Progenitor cell of endocrine pancreas (in vitro differentiated cells): Measurements from ENCODE around the gene VSIR. TPM values are rescaled to one million over a fixed set of nuclear protein-coding genes. Genes with fewer than 3 reads are reported as not detected.

ENCODE experiments used
- DNase-seq: peaks from one replicate; pipeline ENCODE4 v3.0.0; 2021; ENCODE audit warnings: low spot score; ENCODE audit not compliant: unreplicated experiment
- H3K27ac Mint-ChIP-seq: 2 replicates; pipeline ENCODE4 v1.8.0; 2021; ENCODE audit warnings: mild to moderate bottlenecking, moderate library complexity, mixed read lengths
- H3K27me3 Mint-ChIP-seq: 2 replicates; pipeline ENCODE4 v1.8.0; 2021; ENCODE audit warnings: mixed read lengths
- H3K36me3 Mint-ChIP-seq: 2 replicates; pipeline ENCODE4 v1.8.0; 2022; ENCODE audit warnings: mixed read lengths; ENCODE audit not compliant: insufficient read depth
- H3K4me1 Mint-ChIP-seq: 2 replicates; pipeline ENCODE4 v1.8.0; 2021; ENCODE audit warnings: low read depth, mixed read lengths
- H3K4me3 Mint-ChIP-seq: 2 replicates; pipeline ENCODE4 v1.8.0; 2021; ENCODE audit warnings: low read depth, mild to moderate bottlenecking, moderate library complexity, mixed read lengths
- H3K9me3 Mint-ChIP-seq: 2 replicates; pipeline ENCODE4 v1.8.0; 2021; ENCODE audit warnings: low read depth, mixed read lengths
- total RNA-seq: library from RNA; stranded (reverse); gene quantifications from 2 replicates; pipeline ENCODE4 v1.2.1, GENCODE V29; 2021
- TF ChIP-seq, protein P1 (sequence below): fragments of 200-600 bp; sonication (generic); IDR thresholded peaks from one replicate; pipeline ENCODE4 v1.5.0; 2021; ENCODE audit warnings: antibody characterized with exemption, mild to moderate bottlenecking; ENCODE audit not compliant: unreplicated experiment

The VSIR gene
- total RNA-seq, 1 donor from 2014 or later = 2.6 TPM

DNA sequence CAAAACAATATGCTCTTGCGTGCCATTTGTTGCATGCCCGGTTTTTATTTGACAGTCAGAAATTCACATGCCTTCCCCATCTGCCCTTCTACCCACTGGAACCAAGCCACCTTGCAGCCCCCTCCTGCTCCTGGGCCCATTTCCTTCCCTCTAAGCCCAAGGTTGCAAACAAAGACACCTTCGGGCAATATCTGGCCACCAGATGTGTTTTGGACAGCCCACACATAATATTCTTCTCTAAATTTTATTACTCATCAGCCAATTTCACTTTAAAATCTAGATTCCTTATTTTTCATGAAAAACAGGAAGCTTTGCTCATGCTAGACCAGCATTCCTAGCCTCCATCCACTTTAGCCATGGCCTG, 35.5 kb downstream of the VSIR start:
- Mint-ChIP-seq H3K27ac (no peak overlapping the region), H3K9me3 (no peaks in the 10 kb centered on the region), H3K4me1 (no peaks in the 10 kb centered on the region), H3K36me3 (no peaks in the 10 kb centered on the region), H3K27me3 (peaks cover 4% of the 10 kb centered on the region), H3K4me3 (no peak overlapping the region)
- TF ChIP-seq, protein P1, sequence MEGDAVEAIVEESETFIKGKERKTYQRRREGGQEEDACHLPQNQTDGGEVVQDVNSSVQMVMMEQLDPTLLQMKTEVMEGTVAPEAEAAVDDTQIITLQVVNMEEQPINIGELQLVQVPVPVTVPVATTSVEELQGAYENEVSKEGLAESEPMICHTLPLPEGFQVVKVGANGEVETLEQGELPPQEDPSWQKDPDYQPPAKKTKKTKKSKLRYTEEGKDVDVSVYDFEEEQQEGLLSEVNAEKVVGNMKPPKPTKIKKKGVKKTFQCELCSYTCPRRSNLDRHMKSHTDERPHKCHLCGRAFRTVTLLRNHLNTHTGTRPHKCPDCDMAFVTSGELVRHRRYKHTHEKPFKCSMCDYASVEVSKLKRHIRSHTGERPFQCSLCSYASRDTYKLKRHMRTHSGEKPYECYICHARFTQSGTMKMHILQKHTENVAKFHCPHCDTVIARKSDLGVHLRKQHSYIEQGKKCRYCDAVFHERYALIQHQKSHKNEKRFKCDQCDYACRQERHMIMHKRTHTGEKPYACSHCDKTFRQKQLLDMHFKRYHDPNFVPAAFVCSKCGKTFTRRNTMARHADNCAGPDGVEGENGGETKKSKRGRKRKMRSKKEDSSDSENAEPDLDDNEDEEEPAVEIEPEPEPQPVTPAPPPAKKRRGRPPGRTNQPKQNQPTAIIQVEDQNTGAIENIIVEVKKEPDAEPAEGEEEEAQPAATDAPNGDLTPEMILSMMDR = no peak
- no peak for DNase-seq

DNA sequence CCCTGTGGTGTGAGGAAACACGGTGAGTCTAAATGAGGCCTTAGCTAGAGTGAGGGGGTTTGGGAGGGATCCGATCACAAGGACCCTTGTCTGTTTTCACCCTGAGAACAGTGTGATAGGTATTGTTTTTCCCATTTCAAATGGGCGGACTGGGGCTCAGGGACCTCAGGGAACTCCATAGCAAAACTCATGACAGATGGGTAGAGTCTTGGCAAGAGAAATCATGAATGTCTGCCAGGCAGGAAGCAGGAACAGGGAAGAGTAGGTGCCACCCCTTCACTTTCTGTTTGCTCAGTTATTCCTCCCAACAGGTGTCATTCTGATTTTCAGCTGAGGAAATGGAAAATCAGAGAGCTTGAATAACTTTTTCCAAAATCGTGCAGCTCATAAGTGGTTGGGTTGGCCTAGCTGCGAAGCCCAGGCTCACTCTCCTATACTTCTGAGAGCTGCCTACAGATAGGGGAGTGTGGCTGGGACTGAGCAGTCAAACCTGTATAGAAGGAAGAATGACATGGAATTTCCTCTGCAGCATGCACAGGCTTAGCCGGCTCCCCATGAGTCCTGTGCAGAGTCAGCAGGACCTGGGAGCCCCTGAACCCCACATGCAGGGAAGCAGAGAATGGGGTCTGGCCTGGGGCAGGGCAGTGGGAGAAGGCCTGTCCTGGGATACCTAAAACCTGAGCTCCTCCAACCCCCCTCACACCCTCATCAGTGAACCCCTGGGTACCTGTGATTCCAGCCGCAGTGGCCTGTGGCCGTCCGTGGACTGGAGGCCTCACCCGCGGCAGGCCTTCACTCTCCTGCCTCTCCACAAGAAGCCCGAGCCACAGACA, 36.1 kb downstream of the VSIR start:
- no peak for DNase-seq
- peaks cover 4% of the 10 kb centered on the region for H3K27me3 Mint-ChIP-seq
- peaks cover 1% of the 10 kb centered on the region for H3K4me1 Mint-ChIP-seq
- no peaks in the 10 kb centered on the region for H3K36me3 Mint-ChIP-seq
- no peaks in the 10 kb centered on the region for H3K9me3 Mint-ChIP-seq
- TF ChIP-seq, protein P1 = no peak
- H3K27ac Mint-ChIP-seq = no peak overlapping the region
- no peak overlapping the region for H3K4me3 Mint-ChIP-seq

DNA sequence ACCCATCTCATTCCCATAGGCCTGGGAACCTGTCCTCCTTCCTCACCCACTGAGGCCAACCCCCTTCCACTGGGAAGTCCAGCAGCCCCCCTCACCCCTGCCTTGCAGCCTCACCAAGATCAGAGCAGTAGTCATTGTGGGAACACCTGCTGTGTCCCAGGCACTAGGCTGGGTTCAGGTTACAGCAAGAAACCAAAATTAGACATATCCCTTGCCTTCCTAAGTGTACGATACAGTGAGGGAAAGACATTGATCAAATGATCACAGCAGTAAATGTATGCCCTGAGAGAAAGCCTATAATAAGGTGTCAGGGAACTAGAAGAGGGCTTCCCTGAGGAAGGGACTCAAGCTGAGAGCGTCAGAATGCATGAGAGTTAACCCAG, 36.8 kb downstream of the VSIR start:
- no peaks in the 10 kb centered on the region for H3K36me3 Mint-ChIP-seq
- TF ChIP-seq, protein P1 = no peak
- peaks cover 1% of the 10 kb centered on the region for H3K4me1 Mint-ChIP-seq
- peaks cover 4% of the 10 kb centered on the region for H3K27me3 Mint-ChIP-seq
- no peaks in the 10 kb centered on the region for H3K9me3 Mint-ChIP-seq
- H3K4me3 Mint-ChIP-seq = no peak overlapping the region
- no peak for DNase-seq
- H3K27ac Mint-ChIP-seq = no peak overlapping the region

DNA sequence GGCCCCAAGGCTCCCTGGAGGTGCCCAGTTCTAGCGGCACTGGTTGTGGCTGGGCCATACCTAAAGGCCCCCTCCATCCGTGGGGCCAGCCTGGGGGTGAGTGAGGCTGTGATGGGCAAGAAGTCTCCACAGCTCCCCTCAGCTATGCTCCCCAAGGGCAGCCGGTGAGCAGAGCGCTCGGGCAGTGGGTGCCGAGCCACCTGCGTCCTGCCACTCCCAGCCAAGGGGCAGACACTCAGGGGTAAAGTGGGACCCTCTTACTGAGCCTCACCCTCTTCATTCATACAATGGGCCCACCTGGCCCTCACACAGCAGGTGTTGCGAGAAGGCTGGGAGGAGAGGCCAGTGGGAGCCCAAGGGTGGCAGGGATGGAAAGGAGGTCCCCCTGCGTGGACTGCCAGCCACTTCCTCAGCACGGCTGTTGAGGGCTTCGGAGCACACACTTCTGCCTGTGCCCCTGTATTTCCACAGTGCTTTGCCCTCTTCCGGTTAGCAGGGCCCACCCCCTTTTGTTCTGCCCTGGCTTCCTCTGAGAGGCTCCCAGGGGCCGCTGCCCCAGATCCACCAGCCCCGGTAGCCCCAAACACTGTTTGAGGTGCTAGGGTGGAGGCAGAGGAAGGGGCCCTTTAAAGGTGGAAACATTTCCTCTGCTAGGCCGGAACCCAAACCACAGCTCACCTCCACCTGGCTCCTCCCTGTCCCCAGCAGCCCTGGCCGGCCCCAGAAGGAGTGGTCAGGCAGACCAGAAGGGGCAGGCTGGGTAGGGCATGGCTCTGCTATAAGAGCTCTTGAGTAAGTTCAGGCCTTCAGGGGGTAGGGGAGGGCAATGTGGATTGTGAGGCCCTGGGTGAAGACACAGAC, 37.4 kb downstream of the VSIR start:
- H3K4me3 Mint-ChIP-seq = no peak overlapping the region
- TF ChIP-seq, protein P1 = no peak
- peaks cover 4% of the 10 kb centered on the region for H3K27me3 Mint-ChIP-seq
- H3K9me3 Mint-ChIP-seq = no peaks in the 10 kb centered on the region
- no peak for DNase-seq
- H3K27ac Mint-ChIP-seq = no peak overlapping the region
- H3K36me3 Mint-ChIP-seq = no peaks in the 10 kb centered on the region
- peaks cover 1% of the 10 kb centered on the region for H3K4me1 Mint-ChIP-seq

DNA sequence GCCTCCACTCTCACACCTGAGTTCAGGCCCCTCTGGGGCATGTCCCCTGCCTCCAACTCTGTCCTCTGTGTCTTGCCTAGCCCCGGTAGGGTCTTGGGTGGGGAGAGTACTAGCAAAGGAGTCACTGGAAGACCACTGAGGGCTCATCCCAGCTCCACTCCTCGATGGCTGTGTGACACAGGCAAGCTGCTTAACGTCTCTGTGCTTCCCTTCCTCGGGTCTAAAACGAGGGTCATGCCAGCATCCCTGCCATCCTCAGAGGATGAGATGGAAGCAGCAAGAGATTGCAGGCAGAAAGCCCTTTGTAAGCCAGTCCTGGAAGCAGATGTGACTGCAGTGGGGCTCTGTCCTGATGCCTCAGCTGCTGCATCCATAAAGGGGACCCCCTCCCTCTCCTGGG, 38.5 kb downstream of the VSIR start:
- H3K4me3 Mint-ChIP-seq = no peak overlapping the region
- peaks cover 1% of the 10 kb centered on the region for H3K4me1 Mint-ChIP-seq
- H3K27ac Mint-ChIP-seq = no peak overlapping the region
- no peaks in the 10 kb centered on the region for H3K9me3 Mint-ChIP-seq
- TF ChIP-seq, protein P1 = no peak
- H3K36me3 Mint-ChIP-seq = no peaks in the 10 kb centered on the region
- no peak for DNase-seq
- H3K27me3 Mint-ChIP-seq = peaks cover 4% of the 10 kb centered on the region
